Astrocyte (in vitro differentiated cells and primary cell): ENCODE results near the gene ARNT2.

Source experiments
- CTCF ChIP-seq: IDR thresholded peaks from 2 replicates; pipeline ENCODE4 v1.5.1; 2011; ENCODE audit warnings: low read depth, mild to moderate bottlenecking, inconsistent platforms, low read length, moderate library complexity; ENCODE audit not compliant: insufficient read depth
- EZH2 ChIP-seq: IDR thresholded peaks from 2 replicates; pipeline ENCODE4 v1.6.1; 2012; ENCODE audit warnings: mild to moderate bottlenecking, low read length, inconsistent platforms; ENCODE audit not compliant: insufficient read depth

- no peak for TF ChIP-seq CTCF
- no peak for TF ChIP-seq EZH2
Measured at GRCh38 chr15:80466543-80466942, 62.4 kb downstream of the ARNT2 start.
